H1 (cell line): ENCODE data around the gene CA10. TPM values are rescaled to one million over a fixed set of nuclear protein-coding genes. Genes with fewer than 3 reads are reported as not detected.

Experiments used
- CTCF ChIA-PET: fragments of 300-600 bp; sonication (Branson Sonifier 250); formaldehyde crosslinking; loops from one replicate; lab custom pipeline; 2021; ENCODE audit not compliant: partially characterized antibody; lab: Charles Lee
- POLR2A ChIA-PET: fragments of 300-600 bp; sonication (Branson Sonifier 250); formaldehyde crosslinking; loops from one replicate; lab custom pipeline; 2021; ENCODE audit warnings: inconsistent platforms; ENCODE audit not compliant: partially characterized antibody; lab: Charles Lee
- DNase-seq, 2 experiments: peaks; one replicate each; pipeline versions ENCODE4 v3.0.0 to v3.0.0-alpha.2; 2010 to 2022; ENCODE audit warnings: low spot score in 2 of 2, low read depth in 1 of 2, mixed read lengths in 1 of 2
- FAIRE-seq: peaks from 2 replicates; lab custom pipeline; 2011; peaks lifted over from hg19 to GRCh38; lab: Jason Lieb, UNC
- H2AFZ ChIP-seq: 2 replicates; pipeline ENCODE4 v1.8.1; 2012; ENCODE audit warnings: low read length, inconsistent platforms
- H2AK5ac ChIP-seq: 2 replicates; pipeline ENCODE4 v1.6.1; 2013; ENCODE audit warnings: low read depth, low read length
- H2BK120ac ChIP-seq: replicated peaks from 2 replicates; pipeline ENCODE3; 2013; ENCODE audit warnings: low read depth, low read length, inconsistent platforms
- H2BK12ac ChIP-seq: 2 replicates; pipeline ENCODE4 v1.6.1; 2013; ENCODE audit warnings: low read depth, low read length
- H2BK15ac ChIP-seq: 2 replicates; pipeline ENCODE4 v1.6.1; 2013; ENCODE audit warnings: low read length
- H2BK20ac ChIP-seq: 2 replicates; pipeline ENCODE4 v1.6.1; 2013; ENCODE audit warnings: low read length
- H2BK5ac ChIP-seq: 2 replicates; pipeline ENCODE4 v1.6.1; 2013; ENCODE audit warnings: low read depth, low read length
- H3K14ac ChIP-seq: 2 replicates; pipeline ENCODE4 v1.6.1; 2013; ENCODE audit warnings: inconsistent platforms; ENCODE audit not compliant: insufficient read length
- H3K18ac ChIP-seq: 2 replicates; pipeline ENCODE4 v1.6.1; 2013; ENCODE audit warnings: low read length; ENCODE audit errors: extremely low read depth
- H3K23ac ChIP-seq: 2 replicates; pipeline ENCODE4 v1.6.1; 2013; ENCODE audit warnings: inconsistent platforms; ENCODE audit not compliant: insufficient read length
- H3K23me2 ChIP-seq: 2 replicates; pipeline ENCODE4 v1.6.1; 2013; ENCODE audit warnings: low read depth, low read length
- H3K27ac ChIP-seq: 2 replicates; pipeline ENCODE4 v1.6.1; 2011; ENCODE audit warnings: low read depth, low read length, inconsistent platforms
- H3K27me3 ChIP-seq, 4 experiments: replicated peaks in 1 of 4; 1 replicate in 1 of 4; 2 replicates in 3 of 4; pipeline versions ENCODE4 v1.6.1 to v1.8.1; 2011 to 2013; ENCODE audit warnings: low read length in 3 of 4, mild to moderate bottlenecking in 3 of 4, inconsistent platforms in 2 of 4, mixed read lengths in 2 of 4, moderate library complexity in 1 of 4; ENCODE audit not compliant: control insufficient read depth in 3 of 4, insufficient read depth in 3 of 4; ENCODE audit errors: extremely low read depth in 1 of 4
- H3K36me3 ChIP-seq, 4 experiments: 2 replicates each; pipeline versions ENCODE4 v1.6.1 to v1.8.1; 2011 to 2013; ENCODE audit warnings: mild to moderate bottlenecking in 4 of 4, low read length in 3 of 4, moderate library complexity in 2 of 4, control low read depth in 1 of 4, inconsistent platforms in 1 of 4; ENCODE audit not compliant: insufficient read depth in 4 of 4, control insufficient read depth in 2 of 4
- H3K4ac ChIP-seq: replicated peaks from 2 replicates; pipeline ENCODE3; 2013; ENCODE audit warnings: low read length, low read depth, mixed read lengths, inconsistent platforms; ENCODE audit not compliant: insufficient read length
- H3K4me1 ChIP-seq, 4 experiments: replicated peaks in 1 of 4; 1 replicate in 1 of 4; 2 replicates in 3 of 4; pipeline versions ENCODE4 v1.6.1 to v1.8.1; 2011 to 2013; ENCODE audit warnings: low read length in 3 of 4, inconsistent platforms in 2 of 4, mixed read lengths in 1 of 4; ENCODE audit not compliant: insufficient read depth in 4 of 4, control insufficient read depth in 3 of 4
- H3K4me2 ChIP-seq, 2 experiments: 2 replicates each; pipeline versions ENCODE4 v1.6.1 to v1.8.1; 2011 to 2013; ENCODE audit warnings: low read depth in 2 of 2, low read length in 2 of 2, control low read depth in 1 of 2, inconsistent platforms in 1 of 2, mild to moderate bottlenecking in 1 of 2; ENCODE audit not compliant: insufficient read depth in 1 of 2
- H3K4me3 ChIP-seq, 4 experiments: fragments of 200-600, 300-600 bp in 1 of 4; sonication (generic), shearing (Covaris generic), sonication (Bioruptor Twin) in 1 of 4; 2 replicates each; pipeline versions ENCODE4 v1.5.1 to v1.8.1; 2011 to 2016; ENCODE audit warnings: low read length in 4 of 4, low read depth in 3 of 4, control low read depth in 2 of 4, inconsistent platforms in 2 of 4, mild to moderate bottlenecking in 2 of 4, mixed read lengths in 1 of 4, moderate library complexity in 1 of 4; ENCODE audit not compliant: insufficient read depth in 2 of 4; ENCODE audit errors: extremely low read depth in 1 of 4
- H3K56ac ChIP-seq: replicated peaks from 2 replicates; pipeline ENCODE3; 2013; ENCODE audit warnings: low read depth, mild to moderate bottlenecking, mixed read lengths, low read length, inconsistent platforms; ENCODE audit not compliant: insufficient read length
- H3K79me1 ChIP-seq: 2 replicates; pipeline ENCODE4 v1.6.1; 2013; ENCODE audit warnings: low read depth, low read length, control low read depth
- H3K79me2 ChIP-seq, 2 experiments: 2 replicates each; pipeline versions ENCODE4 v1.6.1 to v1.8.1; 2012 to 2013; ENCODE audit warnings: low read length in 2 of 2, mild to moderate bottlenecking in 2 of 2, inconsistent platforms in 1 of 2; ENCODE audit not compliant: insufficient read depth in 2 of 2, control insufficient read depth in 1 of 2
- H3K9ac ChIP-seq, 4 experiments: replicated peaks in 1 of 4; 1 replicate in 1 of 4; 2 replicates in 3 of 4; pipeline versions ENCODE4 v1.6.1 to v1.8.1; 2011 to 2013; ENCODE audit warnings: low read depth in 3 of 4, low read length in 3 of 4, control low read depth in 2 of 4, mild to moderate bottlenecking in 2 of 4, moderate library complexity in 2 of 4, inconsistent platforms in 1 of 4; ENCODE audit errors: extremely low read depth in 1 of 4
- H3K9me3 ChIP-seq, 2 experiments: 2 replicates each; pipeline versions ENCODE4 v1.6.1 to v1.8.1; 2012 to 2013; ENCODE audit warnings: mild to moderate bottlenecking in 2 of 2, moderate library complexity in 2 of 2, control low read depth in 1 of 2, inconsistent platforms in 1 of 2, low read depth in 1 of 2, low read length in 1 of 2, mixed read lengths in 1 of 2; ENCODE audit not compliant: insufficient read depth in 2 of 2
- H4K20me1 ChIP-seq, 2 experiments: replicated peaks in 1 of 2; 2 replicates each; pipeline versions ENCODE3 to v1.8.1; 2011 to 2013; ENCODE audit warnings: inconsistent platforms in 2 of 2, low read length in 2 of 2, mild to moderate bottlenecking in 1 of 2; ENCODE audit not compliant: insufficient read depth in 2 of 2, control insufficient read depth in 1 of 2
- H4K5ac ChIP-seq: 2 replicates; pipeline ENCODE4 v1.6.1; 2013; ENCODE audit warnings: low read length, low read depth, mixed read lengths, inconsistent platforms; ENCODE audit not compliant: insufficient read length
- H4K8ac ChIP-seq: 2 replicates; pipeline ENCODE4 v1.8.0; 2013; ENCODE audit warnings: mild to moderate bottlenecking, moderate library complexity, low read length, inconsistent platforms; ENCODE audit not compliant: insufficient read depth; ENCODE audit errors: extremely low read depth
- H4K91ac ChIP-seq: replicated peaks from 2 replicates; pipeline ENCODE3; 2013; ENCODE audit warnings: low read length, mixed read lengths, inconsistent platforms; ENCODE audit not compliant: insufficient read length
- EZH2 ChIP-seq: fragments of 200-600 bp; sonication (generic); IDR thresholded peaks from 2 replicates; pipeline ENCODE4 v1.7.1; 2012; ENCODE audit warnings: low read depth, mild to moderate bottlenecking, moderate library complexity, low read length, inconsistent platforms; ENCODE audit not compliant: severe bottlenecking
- HDAC2 ChIP-seq, 2 experiments: fragments of 300-600 bp in 1 of 2; sonication (generic) in 1 of 2; IDR thresholded peaks; 2 replicates each; pipeline ENCODE4 v1.6.1; 2011 to 2012; ENCODE audit warnings: low read depth in 2 of 2, low read length in 2 of 2, mild to moderate bottlenecking in 2 of 2, moderate library complexity in 2 of 2, borderline replicate concordance in 1 of 2, inconsistent platforms in 1 of 2
- JUN ChIP-seq: IDR thresholded peaks from 2 replicates; pipeline ENCODE4 v1.6.1; 2011; ENCODE audit warnings: low read depth, mild to moderate bottlenecking, improper control_type of control experiment, low read length
- RNF2 ChIP-seq: fragments of 200-900, 300-1000 bp; sonication (generic); IDR thresholded peaks from 2 replicates; pipeline ENCODE4 v1.7.1; 2016; ENCODE audit warnings: borderline replicate concordance, low read depth, mild to moderate bottlenecking, antibody characterized with exemption, low read length; ENCODE audit not compliant: poor library complexity, severe bottlenecking; ENCODE audit errors: missing control alignments
- SIX5 ChIP-seq: IDR thresholded peaks from 2 replicates; pipeline ENCODE4 v1.6.1; 2011; ENCODE audit warnings: mild to moderate bottlenecking, low read depth, low read length
- WGBS, 2 experiments: shearing (Covaris generic) in 1 of 2; methylation state at CpG; one replicate each; pipeline versions ENCODE4 v1.1.6 to v1.1.7; 2013 to 2015; ENCODE audit warnings: low lambda C conversion rate in 2 of 2, mixed read lengths in 2 of 2, inconsistent platforms in 1 of 2, low coverage in 1 of 2, missing lambda C conversion rate in 1 of 2; ENCODE audit not compliant: insufficient replicate concordance in 2 of 2, insufficient coverage in 1 of 2, insufficient read length in 1 of 2; ENCODE audit errors: extremely low coverage in 1 of 2, missing lambda C conversion rate in 1 of 2; 5-methylcytosine and 5-hydroxymethylcytosine counted together
- polyA plus RNA-seq, 7 experiments: library from polyadenylated mRNA; depleted of rRNA in 3 of 7; stranded (reverse) in 5 of 7; unstranded in 2 of 7; fragments of >200 nt in 5 of 7; fragments of 200-250 nt in 2 of 7; gene quantifications; 1 replicate in 5 of 7; 2 replicates in 1 of 7; 4 replicates in 1 of 7; pipeline versions ENCODE4 v1.2.1 to v1.2.3, GENCODE V29; 2011 to 2013; ENCODE audit warnings: missing spikeins in 2 of 7, mixed read lengths in 2 of 7
- total RNA-seq: library from RNA; stranded (reverse); fragmentation: NEBNext Ultra II Directional; extraction: Animal tissue kit (Norgen Biotek cat#: 25700); gene quantifications from 2 replicates; pipeline ENCODE4 v1.2.1, GENCODE V29; 2021

The CA10 gene
- total and polyA plus RNA-seq, 2 of the 8 experiments (the other 6 are each of a cell fraction or from before 2014, with no cell fraction given), result 0.60 to 0.63 TPM

DNA sequence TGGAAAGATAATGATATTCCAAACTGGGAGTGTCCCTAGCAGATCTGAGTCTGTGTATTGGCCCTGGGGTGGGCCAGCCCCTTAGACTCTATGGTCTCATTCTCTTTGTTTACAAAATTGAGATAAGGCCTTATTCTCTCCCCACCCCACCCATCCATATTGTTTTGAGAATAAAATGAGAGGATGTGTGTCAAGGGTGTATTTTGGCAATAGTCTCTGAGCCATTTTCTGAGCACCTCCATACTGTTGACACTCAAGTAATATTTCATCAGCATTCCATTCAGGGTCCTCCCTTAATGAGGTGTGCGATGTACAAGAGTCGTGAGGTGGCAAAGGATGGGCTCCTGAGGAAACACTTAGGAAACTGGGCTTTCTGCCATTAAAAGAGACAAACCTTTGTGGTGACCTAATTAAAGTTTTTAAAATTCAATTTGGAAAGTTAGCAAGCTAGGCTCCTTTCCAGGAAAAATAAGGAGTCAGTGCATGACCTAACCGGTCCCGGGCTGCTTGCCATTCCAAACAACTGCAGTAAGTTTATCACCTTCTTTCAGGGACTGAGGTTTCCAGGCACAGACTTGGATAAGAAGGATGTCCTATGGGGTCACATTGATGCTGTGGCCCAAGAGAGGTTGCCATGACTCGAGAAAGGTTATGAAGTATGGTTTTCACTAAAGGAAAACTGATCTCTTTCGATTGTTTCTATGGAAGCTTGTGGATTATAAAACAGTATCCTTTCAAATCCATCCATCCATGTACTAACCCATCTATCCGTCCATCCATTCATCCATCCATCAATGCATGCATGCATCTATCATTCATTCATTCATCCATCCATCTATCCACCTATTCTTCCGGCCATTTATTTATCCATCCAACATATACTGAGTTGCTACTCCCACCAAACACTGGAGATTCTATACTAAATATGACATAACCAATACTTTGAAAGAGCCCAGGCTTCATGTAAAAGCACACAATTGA lies 454.9 kb downstream of the CA10 start:
- H2AFZ ChIP-seq, result no peak overlapping the region
- H2BK12ac ChIP-seq, result no peak overlapping the region
- H4K8ac ChIP-seq, result no peak overlapping the region
- no peak overlapping the region for H3K56ac ChIP-seq
- no peaks in the 10 kb centered on the region for H3K79me1 ChIP-seq
- H3K9me3 ChIP-seq, result no peaks in the 10 kb centered on the region
- no peak overlapping the region for H4K5ac ChIP-seq
- no peak overlapping the region for H3K4me3 ChIP-seq
- H3K4me2 ChIP-seq, result no peak overlapping the region
- TF ChIP-seq RNF2, result no peak
- TF ChIP-seq EZH2, result no peak
- no peak for TF ChIP-seq JUN
- no peak for TF ChIP-seq HDAC2 (IDR thresholded peaks at IDR 0.05; ENCODE audit: borderline replicate concordance in 1 of 2, low read depth in 2 of 2, low read length in 2 of 2)
- no peak for TF ChIP-seq SIX5
- H4K20me1 ChIP-seq, result no peaks in the 10 kb centered on the region
- no peak overlapping the region for H3K18ac ChIP-seq
- no peaks in the 10 kb centered on the region for H3K4me1 ChIP-seq
- H3K27ac ChIP-seq, result no peak overlapping the region
- FAIRE-seq (no peak), DNase-seq (no peak)
- ChIA-PET CTCF (interaction anchor here (0.6 to 1.0 kb wide), 3 partner anchors 30 to 766 kb away, joined by 3 read pairs; no protein-coding TSS in a partner anchor), POLR2A (no interaction called here)
- H2BK20ac ChIP-seq, result no peak overlapping the region
- H3K27me3 ChIP-seq, result no peaks in the 10 kb centered on the region
- no peak overlapping the region for H3K23ac ChIP-seq
- H2BK15ac ChIP-seq, result no peak overlapping the region
- H3K36me3 ChIP-seq, result no peaks in the 10 kb centered on the region
- H2BK5ac ChIP-seq, result no peak overlapping the region
- 97% methylated on average over 8 of the region's 8 CpGs; no CpG with 5 or more reads in 1 of the 2 experiments for WGBS, 2 experiments
- H2AK5ac ChIP-seq, result no peak overlapping the region
- H3K14ac ChIP-seq, result no peak overlapping the region
- no peak overlapping the region for H4K91ac ChIP-seq
- peaks cover 1% of the 10 kb centered on the region; the same call in 1 of the 2 replicates for H3K23me2 ChIP-seq
- H3K9ac ChIP-seq, result no peak overlapping the region
- no peak overlapping the region for H2BK120ac ChIP-seq
- H3K79me2 ChIP-seq, result no peaks in the 10 kb centered on the region
- no peak overlapping the region for H3K4ac ChIP-seq
